ENCODE measurements around the gene RNF7. TPM values are rescaled to one million over a fixed set of nuclear protein-coding genes. Genes with fewer than 3 reads are reported as not detected.

The RNF7 gene
- polyA plus RNA-seq, 1 donor (not counting 4 experiments of a cell fraction or from before 2014, with no cell fraction given) = 96.5 TPM

DNA sequence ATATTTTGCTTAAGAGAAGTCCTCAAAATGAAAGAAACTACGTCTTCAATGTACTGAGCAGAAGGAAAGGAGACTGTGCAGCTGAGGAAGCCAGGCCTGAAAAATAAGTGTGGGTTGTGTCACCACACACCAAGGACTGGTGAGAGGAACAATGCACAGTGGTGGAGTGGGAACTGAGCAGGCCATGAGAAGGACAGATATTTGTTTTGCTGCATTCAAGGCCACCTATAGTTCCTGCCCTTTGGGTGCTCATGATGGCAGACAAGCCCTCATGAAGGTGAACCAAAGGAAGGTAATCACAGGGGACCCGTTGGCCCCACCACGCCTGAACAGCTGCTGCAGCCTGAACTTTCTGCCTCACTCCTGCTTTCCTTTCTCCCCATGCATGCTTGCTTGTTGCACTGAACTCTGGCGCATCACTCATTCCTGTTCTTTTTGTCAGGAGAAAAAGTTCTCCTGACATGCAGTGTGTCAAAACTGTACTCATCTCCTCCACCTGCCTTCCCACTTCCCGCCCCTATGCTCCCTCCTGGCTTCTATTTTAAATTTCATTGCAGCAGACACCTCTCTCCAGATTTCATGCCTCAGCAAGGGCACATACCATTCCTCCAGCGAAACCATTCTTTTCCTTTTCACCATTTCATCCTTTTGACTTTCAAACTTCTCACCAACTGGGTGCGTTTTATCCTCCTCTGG, 2.2 kb upstream of the RNF7 start:
- TF ChIP-seq, protein P1, sequence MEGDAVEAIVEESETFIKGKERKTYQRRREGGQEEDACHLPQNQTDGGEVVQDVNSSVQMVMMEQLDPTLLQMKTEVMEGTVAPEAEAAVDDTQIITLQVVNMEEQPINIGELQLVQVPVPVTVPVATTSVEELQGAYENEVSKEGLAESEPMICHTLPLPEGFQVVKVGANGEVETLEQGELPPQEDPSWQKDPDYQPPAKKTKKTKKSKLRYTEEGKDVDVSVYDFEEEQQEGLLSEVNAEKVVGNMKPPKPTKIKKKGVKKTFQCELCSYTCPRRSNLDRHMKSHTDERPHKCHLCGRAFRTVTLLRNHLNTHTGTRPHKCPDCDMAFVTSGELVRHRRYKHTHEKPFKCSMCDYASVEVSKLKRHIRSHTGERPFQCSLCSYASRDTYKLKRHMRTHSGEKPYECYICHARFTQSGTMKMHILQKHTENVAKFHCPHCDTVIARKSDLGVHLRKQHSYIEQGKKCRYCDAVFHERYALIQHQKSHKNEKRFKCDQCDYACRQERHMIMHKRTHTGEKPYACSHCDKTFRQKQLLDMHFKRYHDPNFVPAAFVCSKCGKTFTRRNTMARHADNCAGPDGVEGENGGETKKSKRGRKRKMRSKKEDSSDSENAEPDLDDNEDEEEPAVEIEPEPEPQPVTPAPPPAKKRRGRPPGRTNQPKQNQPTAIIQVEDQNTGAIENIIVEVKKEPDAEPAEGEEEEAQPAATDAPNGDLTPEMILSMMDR (optimal IDR thresholded peaks at IDR 0.05 in 1 of 3, IDR thresholded peaks at IDR 0.05 in 1 of 3, conservative IDR thresholded peaks at IDR 0.05 in 1 of 3; ENCODE audit: extremely low read depth in 1 of 3, insufficient read depth in 2 of 3, low read length in 3 of 3) = no peak
- TF ChIP-seq EZH2 (IDR thresholded peaks at IDR 0.05; ENCODE audit: low read length) = no peak

DNA sequence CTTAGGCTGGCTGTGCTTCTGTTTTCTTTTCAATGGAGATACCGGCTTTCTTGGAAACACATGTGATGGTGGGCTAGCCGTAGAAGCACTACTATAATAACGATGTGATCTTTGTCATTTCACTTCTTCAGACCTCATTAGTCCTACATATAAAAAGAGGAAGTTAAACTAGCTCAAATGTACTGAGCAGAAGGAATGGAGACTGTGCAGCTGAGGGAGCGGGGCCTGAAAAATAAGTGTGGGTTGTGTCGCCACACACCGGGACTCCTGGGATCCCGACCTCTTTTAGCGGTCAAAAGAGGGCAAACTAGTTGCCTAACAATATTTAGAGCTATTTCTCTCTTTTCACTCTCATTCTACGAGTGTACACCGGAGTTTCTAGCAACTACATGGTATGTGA, 1.0 kb upstream of the RNF7 start:
- Histone ChIP-seq H3K4me1 (ENCODE audit: control insufficient read depth, extremely low read depth, insufficient read depth, low read length) (peaks cover 17% of the 10 kb centered on the region), H3K4me3 (ENCODE audit: control insufficient read depth in 2 of 3, extremely low read depth in 1 of 3, insufficient read depth in 2 of 3, low read depth in 1 of 3, low read length in 3 of 3) (no peak overlapping the region), H3K27ac (ENCODE audit: control insufficient read depth, insufficient read depth, low read length) (no peak overlapping the region), H4K20me1 (ENCODE audit: control insufficient read depth, extremely low read depth, insufficient read depth, low read length) (peaks cover 5% of the 10 kb centered on the region), H3K9me1 (ENCODE audit: control insufficient read depth, extremely low read depth, insufficient read depth, low read length) (peaks cover 2% of the 10 kb centered on the region), H2AFZ (ENCODE audit: control insufficient read depth, low read length) (peak overlapping the region; percentile 51), H3K9me3 (ENCODE audit: control insufficient read depth, low read depth, low read length) (no peaks in the 10 kb centered on the region), H3K9ac (ENCODE audit: control insufficient read depth, extremely low read depth, insufficient read depth, low read length) (no peak overlapping the region), H3K27me3 (ENCODE audit: control insufficient read depth, extremely low read depth, insufficient read depth, low read length) (no peaks in the 10 kb centered on the region), H3K36me3 (ENCODE audit: control insufficient read depth in 2 of 2, extremely low read depth in 1 of 2, insufficient read depth in 2 of 2, low read length in 2 of 2) (peaks cover 0 to 3% of the 10 kb centered on the region in 2 experiments), H3K79me2 (ENCODE audit: control insufficient read depth, insufficient read depth, low read length) (peaks cover 40% of the 10 kb centered on the region), H3K4me2 (ENCODE audit: control insufficient read depth, extremely low read depth, insufficient read depth, low read depth, low read length) (no peak overlapping the region)
- no peak for DNase-seq (ENCODE audit: low read depth, low spot score)
- no peak for FAIRE-seq
- dilution Hi-C loops (cut with MboI; ENCODE audit: extremely low pct_ligation_motif_present, low sequenced_read_pairs) = no loop called here
- TF ChIP-seq, protein P1 (optimal IDR thresholded peaks at IDR 0.05 in 1 of 3, IDR thresholded peaks at IDR 0.05 in 1 of 3, conservative IDR thresholded peaks at IDR 0.05 in 1 of 3; ENCODE audit: extremely low read depth in 1 of 3, insufficient read depth in 2 of 3, low read length in 3 of 3) = no peak
- no peak for TF ChIP-seq EZH2 (IDR thresholded peaks at IDR 0.05; ENCODE audit: low read length)

More for the DNA sequence above, 2.2 kb upstream of the RNF7 start:
- Histone ChIP-seq H3K79me2 (ENCODE audit: control insufficient read depth, insufficient read depth, low read length) (peaks cover 28% of the 10 kb centered on the region), H4K20me1 (ENCODE audit: control insufficient read depth, extremely low read depth, insufficient read depth, low read length) (peaks cover 3% of the 10 kb centered on the region), H3K4me3 (ENCODE audit: control insufficient read depth in 2 of 3, extremely low read depth in 1 of 3, insufficient read depth in 2 of 3, low read depth in 1 of 3, low read length in 3 of 3) (no peak overlapping the region), H3K27me3 (ENCODE audit: control insufficient read depth, extremely low read depth, insufficient read depth, low read length) (no peaks in the 10 kb centered on the region), H3K9me3 (ENCODE audit: control insufficient read depth, low read depth, low read length) (no peaks in the 10 kb centered on the region), H3K9ac (ENCODE audit: control insufficient read depth, extremely low read depth, insufficient read depth, low read length) (no peak overlapping the region), H3K9me1 (ENCODE audit: control insufficient read depth, extremely low read depth, insufficient read depth, low read length) (no peaks in the 10 kb centered on the region), H3K27ac (ENCODE audit: control insufficient read depth, insufficient read depth, low read length) (no peak overlapping the region), H3K4me2 (ENCODE audit: control insufficient read depth, extremely low read depth, insufficient read depth, low read depth, low read length) (no peak overlapping the region), H3K36me3 (ENCODE audit: control insufficient read depth in 2 of 2, extremely low read depth in 1 of 2, insufficient read depth in 2 of 2, low read length in 2 of 2) (no peaks in the 10 kb centered on the region), H3K4me1 (ENCODE audit: control insufficient read depth, extremely low read depth, insufficient read depth, low read length) (peaks cover 12% of the 10 kb centered on the region), H2AFZ (ENCODE audit: control insufficient read depth, low read length) (peak overlapping the region; percentile 48)
- DNase-seq (ENCODE audit: low read depth, low spot score) = no peak
- dilution Hi-C loops (cut with MboI; ENCODE audit: extremely low pct_ligation_motif_present, low sequenced_read_pairs) = no loop called here
- no peak for FAIRE-seq

Measured in keratinocyte (primary cell).